ENCODE results near the gene STX2.

STX2 gene

GRCh38 chr12:130804216-130804615 lies 34.8 kb downstream of the STX2 start:
- Histone ChIP-seq H3K27me3 (ENCODE audit: control insufficient read depth, insufficient read depth, low read length) (no peaks in the 10 kb centered on the region), H3K9me3 (ENCODE audit: control insufficient read depth, low read length) (no peaks in the 10 kb centered on the region), H3K4me1 (ENCODE audit: control insufficient read depth, insufficient read depth, low read length) (no peaks in the 10 kb centered on the region), H3K36me3 (ENCODE audit: control insufficient read depth, insufficient read depth, low read length) (no peaks in the 10 kb centered on the region), H3K9ac (ENCODE audit: low read length) (no peak overlapping the region), H3K4me3 (ENCODE audit: low read length) (no peak overlapping the region)

DNA sequence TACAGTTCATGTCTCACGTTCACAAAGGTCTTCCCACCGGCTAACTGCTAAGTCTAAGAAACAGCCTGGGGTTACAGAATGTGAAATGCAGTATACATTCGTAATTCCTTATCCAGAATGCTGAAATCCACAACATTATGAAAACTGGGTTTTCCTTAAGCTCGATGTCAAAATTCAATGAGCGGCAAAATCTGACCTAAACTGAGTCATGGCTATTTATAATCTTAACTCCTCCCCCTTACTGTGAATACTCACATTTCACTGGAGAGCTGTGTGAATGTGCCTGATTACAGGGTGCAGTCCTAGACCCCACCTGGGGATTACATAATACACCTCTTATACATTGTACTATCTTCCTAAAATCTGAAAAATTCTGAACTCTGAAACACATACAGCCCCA lies 35.3 kb downstream of the STX2 start:
- Histone ChIP-seq H3K36me3 (ENCODE audit: control insufficient read depth, insufficient read depth, low read length) (no peaks in the 10 kb centered on the region), H3K27me3 (ENCODE audit: control insufficient read depth, insufficient read depth, low read length) (no peaks in the 10 kb centered on the region), H3K9ac (ENCODE audit: low read length) (no peak overlapping the region), H3K4me3 (ENCODE audit: low read length) (no peak overlapping the region), H3K4me1 (ENCODE audit: control insufficient read depth, insufficient read depth, low read length) (no peaks in the 10 kb centered on the region), H3K9me3 (ENCODE audit: control insufficient read depth, low read length) (no peaks in the 10 kb centered on the region)

GRCh38 chr12:130800312-130800711 lies 38.7 kb downstream of the STX2 start:
- Histone ChIP-seq H3K4me1 (ENCODE audit: control insufficient read depth, insufficient read depth, low read length) (no peaks in the 10 kb centered on the region), H3K36me3 (ENCODE audit: control insufficient read depth, insufficient read depth, low read length) (no peaks in the 10 kb centered on the region), H3K27me3 (ENCODE audit: control insufficient read depth, insufficient read depth, low read length) (no peaks in the 10 kb centered on the region), H3K9ac (ENCODE audit: low read length) (no peak overlapping the region), H3K4me3 (ENCODE audit: low read length) (no peak overlapping the region), H3K9me3 (ENCODE audit: control insufficient read depth, low read length) (no peaks in the 10 kb centered on the region)

DNA sequence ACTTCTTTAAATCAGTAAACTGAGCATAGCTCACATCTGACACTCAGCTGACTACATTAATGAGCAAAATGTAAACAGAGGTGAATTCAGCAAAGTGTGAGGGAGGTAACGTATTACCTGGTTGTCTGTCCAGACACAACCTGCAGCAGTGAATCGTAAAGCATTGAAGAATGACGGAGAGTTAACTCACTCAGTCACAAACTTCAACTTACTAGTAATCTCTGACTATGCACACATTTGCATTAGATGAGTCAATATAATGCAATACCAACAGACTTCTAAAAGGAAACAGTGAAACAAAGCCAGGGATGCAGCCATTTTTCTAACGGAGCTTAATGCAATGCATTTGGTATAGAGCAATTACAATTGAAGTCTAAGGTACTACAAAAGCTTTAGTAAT lies 40.0 kb downstream of the STX2 start:
- Histone ChIP-seq H3K9me3 (ENCODE audit: control insufficient read depth, low read length) (no peaks in the 10 kb centered on the region), H3K27me3 (ENCODE audit: control insufficient read depth, insufficient read depth, low read length) (no peaks in the 10 kb centered on the region), H3K4me1 (ENCODE audit: control insufficient read depth, insufficient read depth, low read length) (no peaks in the 10 kb centered on the region), H3K4me3 (ENCODE audit: low read length) (no peak overlapping the region), H3K36me3 (ENCODE audit: control insufficient read depth, insufficient read depth, low read length) (no peaks in the 10 kb centered on the region), H3K9ac (ENCODE audit: low read length) (no peak overlapping the region)

- Histone ChIP-seq H3K9me3 (ENCODE audit: control insufficient read depth, low read length) (no peaks in the 10 kb centered on the region), H3K4me1 (ENCODE audit: control insufficient read depth, insufficient read depth, low read length) (no peaks in the 10 kb centered on the region), H3K36me3 (ENCODE audit: control insufficient read depth, insufficient read depth, low read length) (no peaks in the 10 kb centered on the region), H3K27me3 (ENCODE audit: control insufficient read depth, insufficient read depth, low read length) (no peaks in the 10 kb centered on the region), H3K4me3 (ENCODE audit: low read length) (no peak overlapping the region), H3K9ac (ENCODE audit: low read length) (no peak overlapping the region)
These were observed 41.9 kb downstream of the STX2 start for GRCh38 chr12:130796985-130797686.

DNA sequence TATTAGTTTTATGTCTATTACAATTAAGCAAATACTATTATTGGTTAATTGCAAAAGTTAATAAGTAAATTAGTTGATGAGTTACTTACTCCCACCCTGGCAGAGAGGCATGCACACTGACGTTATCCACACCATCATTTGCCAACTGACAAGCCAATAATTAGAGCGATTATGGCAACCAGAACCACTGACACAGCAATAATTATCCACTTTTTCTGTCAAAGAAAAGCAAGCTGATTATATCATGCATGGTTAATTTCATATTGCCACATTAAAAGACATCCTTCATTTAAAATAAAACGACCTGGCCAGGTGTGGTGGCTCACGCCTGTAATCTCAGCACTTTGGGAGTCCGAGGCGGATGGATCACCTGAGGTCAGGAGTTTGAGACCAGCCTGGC lies 43.1 kb downstream of the STX2 start:
- H3K4me1 ChIP-seq (ENCODE audit: control insufficient read depth, insufficient read depth, low read length), result no peaks in the 10 kb centered on the region
- H3K9me3 ChIP-seq (ENCODE audit: control insufficient read depth, low read length), result no peaks in the 10 kb centered on the region
- H3K4me3 ChIP-seq (ENCODE audit: low read length), result no peak overlapping the region
- no peaks in the 10 kb centered on the region for H3K36me3 ChIP-seq (ENCODE audit: control insufficient read depth, insufficient read depth, low read length)
- no peaks in the 10 kb centered on the region for H3K27me3 ChIP-seq (ENCODE audit: control insufficient read depth, insufficient read depth, low read length)
- H3K9ac ChIP-seq (ENCODE audit: low read length), result no peak overlapping the region

- Histone ChIP-seq H3K4me1 (ENCODE audit: control insufficient read depth, insufficient read depth, low read length) (no peaks in the 10 kb centered on the region), H3K4me3 (ENCODE audit: low read length) (no peak overlapping the region), H3K36me3 (ENCODE audit: control insufficient read depth, insufficient read depth, low read length) (no peaks in the 10 kb centered on the region), H3K27me3 (ENCODE audit: control insufficient read depth, insufficient read depth, low read length) (no peaks in the 10 kb centered on the region), H3K9ac (ENCODE audit: low read length) (no peak overlapping the region), H3K9me3 (ENCODE audit: control insufficient read depth, low read length) (no peaks in the 10 kb centered on the region)
These were observed 45.5 kb downstream of the STX2 start for GRCh38 chr12:130793554-130793849.

DNA sequence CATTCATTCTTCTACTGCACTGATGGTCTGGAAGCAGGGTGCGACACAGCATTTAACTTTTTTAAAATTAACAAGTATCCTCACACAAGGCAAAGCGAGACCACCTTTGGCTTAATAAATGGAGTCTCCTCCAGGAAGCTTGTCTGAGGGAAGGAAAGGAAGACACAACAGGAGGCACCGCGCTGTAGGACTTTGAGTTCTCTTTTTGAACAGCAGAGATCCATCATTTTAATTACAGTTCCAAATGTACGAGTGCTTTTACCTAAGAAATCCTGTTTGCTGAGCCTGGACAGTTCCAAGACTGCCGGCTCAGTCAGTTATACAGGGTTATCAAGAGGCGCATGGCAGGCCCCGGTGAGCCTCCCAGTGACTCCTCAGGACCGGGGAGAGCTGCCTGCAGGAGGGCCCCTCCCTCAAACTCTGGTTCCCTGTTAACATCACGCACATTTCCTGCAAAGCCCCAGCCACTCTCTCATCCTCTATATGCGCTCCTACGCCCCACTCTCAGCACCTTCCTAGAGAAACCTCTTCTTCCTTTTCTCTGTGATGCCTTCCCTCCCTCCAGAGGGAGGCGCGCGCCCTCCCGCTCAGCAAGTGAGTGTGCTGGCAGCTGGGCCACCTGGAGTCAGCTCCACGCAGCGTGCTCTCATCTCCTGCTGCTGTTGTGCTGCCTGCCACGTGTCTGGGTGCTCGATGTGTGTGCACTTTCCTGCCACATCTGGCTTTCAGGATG lies 46.1 kb downstream of the STX2 start:
- H3K9ac ChIP-seq (ENCODE audit: low read length), result no peak overlapping the region
- no peak overlapping the region for H3K4me3 ChIP-seq (ENCODE audit: low read length)
- no peaks in the 10 kb centered on the region for H3K4me1 ChIP-seq (ENCODE audit: control insufficient read depth, insufficient read depth, low read length)
- no peaks in the 10 kb centered on the region for H3K27me3 ChIP-seq (ENCODE audit: control insufficient read depth, insufficient read depth, low read length)
- no peaks in the 10 kb centered on the region for H3K9me3 ChIP-seq (ENCODE audit: control insufficient read depth, low read length)
- H3K36me3 ChIP-seq (ENCODE audit: control insufficient read depth, insufficient read depth, low read length), result no peaks in the 10 kb centered on the region

DNA sequence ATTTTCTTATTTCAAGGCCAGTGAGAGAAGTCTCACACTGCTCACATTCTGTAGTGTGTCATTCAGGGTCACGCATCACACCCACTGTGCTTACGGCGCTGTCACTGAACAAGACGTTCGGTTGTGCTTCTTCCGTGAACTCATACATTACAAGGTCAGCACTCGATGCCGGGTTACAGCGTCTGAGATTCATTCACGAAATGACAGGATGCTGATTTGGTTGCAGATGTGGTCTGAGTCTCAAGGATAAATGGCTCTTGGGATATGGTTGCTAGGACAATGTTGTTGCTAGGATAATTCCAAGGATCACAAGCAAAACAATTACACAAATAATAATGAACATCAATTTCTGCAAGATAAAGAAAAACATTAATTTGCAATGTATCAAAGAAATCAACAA lies 47.4 kb downstream of the STX2 start:
- Histone ChIP-seq H3K9me3 (ENCODE audit: control insufficient read depth, low read length) (no peaks in the 10 kb centered on the region), H3K9ac (ENCODE audit: low read length) (no peak overlapping the region), H3K4me1 (ENCODE audit: control insufficient read depth, insufficient read depth, low read length) (no peaks in the 10 kb centered on the region), H3K27me3 (ENCODE audit: control insufficient read depth, insufficient read depth, low read length) (no peaks in the 10 kb centered on the region), H3K4me3 (ENCODE audit: low read length) (no peak overlapping the region), H3K36me3 (ENCODE audit: control insufficient read depth, insufficient read depth, low read length) (no peaks in the 10 kb centered on the region)

GRCh38 chr12:130788515-130788914 lies 50.5 kb downstream of the STX2 start:
- Histone ChIP-seq H3K9me3 (ENCODE audit: control insufficient read depth, low read length) (no peaks in the 10 kb centered on the region), H3K36me3 (ENCODE audit: control insufficient read depth, insufficient read depth, low read length) (no peaks in the 10 kb centered on the region), H3K9ac (ENCODE audit: low read length) (no peak overlapping the region), H3K4me1 (ENCODE audit: control insufficient read depth, insufficient read depth, low read length) (no peaks in the 10 kb centered on the region), H3K4me3 (ENCODE audit: low read length) (no peak overlapping the region), H3K27me3 (ENCODE audit: control insufficient read depth, insufficient read depth, low read length) (no peaks in the 10 kb centered on the region)

- no peak overlapping the region for H3K4me3 ChIP-seq (ENCODE audit: low read length)
- H3K4me1 ChIP-seq (ENCODE audit: control insufficient read depth, insufficient read depth, low read length), result no peaks in the 10 kb centered on the region
- H3K9me3 ChIP-seq (ENCODE audit: control insufficient read depth, low read length), result no peaks in the 10 kb centered on the region
- H3K36me3 ChIP-seq (ENCODE audit: control insufficient read depth, insufficient read depth, low read length), result no peaks in the 10 kb centered on the region
- H3K27me3 ChIP-seq (ENCODE audit: control insufficient read depth, insufficient read depth, low read length), result no peaks in the 10 kb centered on the region
- no peak overlapping the region for H3K9ac ChIP-seq (ENCODE audit: low read length)
These were observed 51.3 kb downstream of the STX2 start for GRCh38 chr12:130787445-130788410.

GRCh38 chr12:130787041-130787440 lies 52.0 kb downstream of the STX2 start:
- Histone ChIP-seq H3K27me3 (ENCODE audit: control insufficient read depth, insufficient read depth, low read length) (no peaks in the 10 kb centered on the region), H3K4me1 (ENCODE audit: control insufficient read depth, insufficient read depth, low read length) (no peaks in the 10 kb centered on the region), H3K4me3 (ENCODE audit: low read length) (no peak overlapping the region), H3K9me3 (ENCODE audit: control insufficient read depth, low read length) (no peaks in the 10 kb centered on the region), H3K36me3 (ENCODE audit: control insufficient read depth, insufficient read depth, low read length) (no peaks in the 10 kb centered on the region), H3K9ac (ENCODE audit: low read length) (no peak overlapping the region)

All from mucosa of stomach (tissue), 1 donor.